Measurements from ENCODE around the gene CDH1.
"Not testable (repeated sequence)": the region's sequence is repeated elsewhere in the genome, so short reads cannot be mapped to it uniquely, and the experiment has no call there.

The CDH1 gene

DNA sequence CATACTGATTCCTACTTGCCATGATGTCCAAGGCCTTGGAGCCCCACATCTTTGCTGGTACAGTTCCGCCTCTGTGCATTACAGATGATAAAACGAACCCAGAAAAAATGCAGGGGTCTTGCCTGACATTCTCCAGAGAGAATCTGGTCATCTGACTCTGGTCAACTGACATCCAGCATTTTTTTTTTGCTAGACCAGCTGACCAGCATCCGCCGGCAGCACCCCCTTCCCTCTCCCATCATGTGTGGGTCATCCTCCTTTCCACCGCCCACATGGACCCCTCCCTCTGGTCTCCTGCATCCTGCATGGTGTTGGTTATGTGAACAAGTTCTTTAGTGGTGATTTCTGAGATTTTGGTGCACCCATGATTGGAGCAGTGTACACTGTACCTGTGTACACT lies 47.1 kb downstream of the CDH1 start:
- in situ Hi-C loops (cut with MboI; ENCODE audit: low pct_unique_long_range_greater_than_20kb, low sequenced_read_pairs, unreplicated experiment), result no loop called here
- no peak for DNase-seq (ENCODE audit: low spot score)
- TF ChIP-seq, protein P1, sequence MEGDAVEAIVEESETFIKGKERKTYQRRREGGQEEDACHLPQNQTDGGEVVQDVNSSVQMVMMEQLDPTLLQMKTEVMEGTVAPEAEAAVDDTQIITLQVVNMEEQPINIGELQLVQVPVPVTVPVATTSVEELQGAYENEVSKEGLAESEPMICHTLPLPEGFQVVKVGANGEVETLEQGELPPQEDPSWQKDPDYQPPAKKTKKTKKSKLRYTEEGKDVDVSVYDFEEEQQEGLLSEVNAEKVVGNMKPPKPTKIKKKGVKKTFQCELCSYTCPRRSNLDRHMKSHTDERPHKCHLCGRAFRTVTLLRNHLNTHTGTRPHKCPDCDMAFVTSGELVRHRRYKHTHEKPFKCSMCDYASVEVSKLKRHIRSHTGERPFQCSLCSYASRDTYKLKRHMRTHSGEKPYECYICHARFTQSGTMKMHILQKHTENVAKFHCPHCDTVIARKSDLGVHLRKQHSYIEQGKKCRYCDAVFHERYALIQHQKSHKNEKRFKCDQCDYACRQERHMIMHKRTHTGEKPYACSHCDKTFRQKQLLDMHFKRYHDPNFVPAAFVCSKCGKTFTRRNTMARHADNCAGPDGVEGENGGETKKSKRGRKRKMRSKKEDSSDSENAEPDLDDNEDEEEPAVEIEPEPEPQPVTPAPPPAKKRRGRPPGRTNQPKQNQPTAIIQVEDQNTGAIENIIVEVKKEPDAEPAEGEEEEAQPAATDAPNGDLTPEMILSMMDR (IDR thresholded peaks at IDR 0.05; ENCODE audit: extremely low read depth, insufficient read depth, missing control alignments), result no peak

DNA sequence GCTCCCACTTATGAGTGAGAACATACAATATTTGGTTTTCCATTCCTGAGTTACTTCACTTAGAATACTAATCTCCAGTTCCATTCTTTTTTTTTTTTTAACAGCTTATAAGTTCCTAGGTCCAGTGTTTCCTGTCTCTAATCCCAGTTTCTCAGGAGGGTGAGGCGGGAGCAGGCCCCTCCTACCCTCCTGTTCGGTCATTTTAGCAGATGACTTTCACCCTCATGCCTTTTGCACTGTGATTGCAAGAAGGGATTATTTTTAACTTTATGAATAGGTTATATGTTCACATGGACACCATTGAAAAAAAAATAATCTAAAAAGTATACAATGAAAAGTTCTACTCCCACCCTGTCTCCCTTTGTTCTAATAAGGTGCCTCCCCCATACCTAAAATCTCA lies 47.6 kb downstream of the CDH1 start:
- TF ChIP-seq, protein P1 (IDR thresholded peaks at IDR 0.05; ENCODE audit: extremely low read depth, insufficient read depth, missing control alignments), result no peak
- no peak for DNase-seq (ENCODE audit: low spot score)
- in situ Hi-C loops (cut with MboI; ENCODE audit: low pct_unique_long_range_greater_than_20kb, low sequenced_read_pairs, unreplicated experiment), result no loop called here

DNA sequence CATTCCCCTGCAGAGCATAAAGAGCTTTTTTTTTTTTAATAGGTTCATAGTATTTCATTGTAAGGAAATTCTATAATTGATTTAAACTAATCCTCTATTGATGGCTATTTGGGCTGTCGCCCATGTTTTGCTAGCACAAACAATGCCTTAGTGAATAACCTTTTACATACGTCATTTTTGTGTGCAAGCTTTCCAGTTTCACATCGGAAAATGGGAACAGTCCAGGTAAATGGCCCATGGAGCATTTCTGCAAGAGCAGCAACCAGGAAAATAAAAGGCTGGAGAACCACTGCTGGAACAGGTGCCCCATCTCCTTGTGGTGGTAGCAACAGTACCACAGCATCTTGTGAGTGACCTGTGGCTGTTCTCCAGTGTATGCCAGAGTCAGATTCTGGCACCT lies 48.6 kb downstream of the CDH1 start:
- in situ Hi-C loops (cut with MboI; ENCODE audit: low pct_unique_long_range_greater_than_20kb, low sequenced_read_pairs, unreplicated experiment), result no loop called here
- DNase-seq (ENCODE audit: low spot score), result no peak
- TF ChIP-seq, protein P1 (IDR thresholded peaks at IDR 0.05; ENCODE audit: extremely low read depth, insufficient read depth, missing control alignments), result no peak

GRCh38 chr16:68786685-68787418 lies 49.8 kb downstream of the CDH1 start:
- TF ChIP-seq, protein P1 (IDR thresholded peaks at IDR 0.05; ENCODE audit: extremely low read depth, insufficient read depth, missing control alignments), result no peak
- DNase-seq (ENCODE audit: low spot score), result no peak
- in situ Hi-C loops (cut with MboI; ENCODE audit: low pct_unique_long_range_greater_than_20kb, low sequenced_read_pairs, unreplicated experiment), result no loop called here

DNA sequence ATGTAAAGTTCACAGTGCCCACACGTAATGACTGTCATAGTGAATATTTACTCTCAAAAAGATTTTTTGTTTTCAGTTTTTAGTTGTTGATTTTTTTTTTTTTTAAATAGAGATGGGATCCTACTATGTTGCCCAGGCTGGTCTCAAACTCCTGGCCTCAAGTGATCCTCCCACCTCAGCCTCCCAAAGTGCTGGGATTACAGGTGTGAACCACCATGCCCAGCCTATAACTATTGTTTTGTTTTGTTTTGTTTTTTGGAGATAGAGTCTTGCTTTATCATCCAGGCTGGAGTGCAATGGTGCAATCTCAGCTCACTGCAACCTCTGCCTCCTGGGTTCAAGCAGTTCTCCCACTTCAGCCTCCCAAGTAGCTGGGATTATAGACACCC lies 50.3 kb downstream of the CDH1 start:
- in situ Hi-C loops (cut with MboI; ENCODE audit: low pct_unique_long_range_greater_than_20kb, low sequenced_read_pairs, unreplicated experiment); DNase-seq (ENCODE audit: low spot score): not testable (repeated sequence)

- TF ChIP-seq, protein P1 (IDR thresholded peaks at IDR 0.05; ENCODE audit: extremely low read depth, insufficient read depth, missing control alignments), result no peak
- in situ Hi-C loops (cut with MboI; ENCODE audit: low pct_unique_long_range_greater_than_20kb, low sequenced_read_pairs, unreplicated experiment), result no loop called here
- DNase-seq (ENCODE audit: low spot score), result no peak
These were observed 53.2 kb downstream of the CDH1 start for GRCh38 chr16:68790130-68790761.

DNA sequence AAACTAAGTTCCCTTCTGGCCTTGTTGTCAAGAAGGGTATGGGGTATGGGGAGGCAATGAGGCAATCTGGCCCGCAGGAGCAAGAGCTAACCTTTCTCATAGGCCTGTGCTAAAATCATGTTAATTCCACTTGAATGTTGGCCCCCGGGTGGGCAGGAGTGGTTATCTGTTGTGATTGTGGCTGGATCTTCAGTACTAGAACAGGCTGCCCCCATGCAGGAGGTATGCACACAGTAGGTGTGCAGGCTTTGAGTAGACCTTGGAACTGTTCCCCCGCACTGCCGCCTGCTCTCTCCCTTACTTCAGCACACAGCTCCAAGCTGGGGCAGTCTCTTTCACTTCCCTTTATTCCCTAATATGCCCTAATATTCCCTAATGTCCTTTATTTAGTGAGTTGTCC lies 53.9 kb downstream of the CDH1 start:
- TF ChIP-seq, protein P1 (IDR thresholded peaks at IDR 0.05; ENCODE audit: extremely low read depth, insufficient read depth, missing control alignments), result no peak
- in situ Hi-C loops (cut with MboI; ENCODE audit: low pct_unique_long_range_greater_than_20kb, low sequenced_read_pairs, unreplicated experiment), result no loop called here

More for the DNA sequence above, 53.9 kb downstream of the CDH1 start:
- no peak for DNase-seq (ENCODE audit: low spot score)

All from GM13977 (cell line).